GM12878 (cell line): ENCODE measurements around the gene FAM187B. TPM values are rescaled to one million over a fixed set of nuclear protein-coding genes. Genes with fewer than 3 reads are reported as not detected.

Source experiments
- ATAC-seq: fragments of 200-7000 bp; cut with Tn5 transposase; 3 replicates; pipeline ENCODE4 v1.9.1; 2020; ENCODE audit warnings: mild to moderate bottlenecking, moderate library complexity
- BruUV-seq: library from RNA; stranded (reverse); fragments of 400-500 nt; replicated peaks from 2 replicates; lab custom pipeline; 2021; lab: Mats Ljungman, UMichigan
- CTCF ChIA-PET: fragments of 300-600 bp; sonication (Branson Sonifier 250); formaldehyde crosslinking; extraction: SDS; loops from one replicate; lab custom pipeline; 2021; ENCODE audit warnings: inconsistent platforms; lab: Yijun Ruan, JAX
- POLR2A ChIA-PET: fragments of 350-600 bp; formaldehyde crosslinking; extraction: SDS; loops from one replicate; lab custom pipeline; 2021; ENCODE audit warnings: inconsistent platforms; lab: Charles Lee
- RAD21 ChIA-PET: fragments of 300-600 bp; sonication (Branson Sonifier 250); formaldehyde crosslinking; loops from one replicate; lab custom pipeline; 2023; ENCODE audit warnings: antibody characterized with exemption; ENCODE audit not compliant: unreplicated experiment; lab: Charles Lee
- SMC1A ChIA-PET: fragments of 300-600 bp; sonication (Branson Sonifier 250); formaldehyde crosslinking; loops from one replicate; lab custom pipeline; 2023; ENCODE audit not compliant: unreplicated experiment, uncharacterized antibody; lab: Charles Lee
- DNase-seq: peaks from one replicate; pipeline ENCODE4 v3.0.0-alpha.2; 2011; ENCODE audit warnings: low read depth, low spot score
- FAIRE-seq: peaks from 3 replicates; lab custom pipeline; 2011; peaks lifted over from hg19 to GRCh38; lab: Jason Lieb, UNC
- H2AFZ ChIP-seq: 2 replicates; pipeline ENCODE4 v1.6.0; 2011; ENCODE audit warnings: low read depth, low read length, control low read depth; ENCODE audit not compliant: control insufficient read depth
- H3K27ac ChIP-seq: 2 replicates; pipeline ENCODE4 v1.5.1; 2011; ENCODE audit warnings: control low read depth; ENCODE audit not compliant: control insufficient read depth, insufficient read depth
- H3K27me3 ChIP-seq, 2 experiments: replicated peaks in 1 of 2; 2 replicates each; pipeline versions ENCODE4 v1.6.0 to v1.6.1; 2011; ENCODE audit warnings: low read length in 1 of 2; ENCODE audit not compliant: control insufficient read depth in 2 of 2, insufficient read depth in 2 of 2
- H3K36me3 ChIP-seq, 2 experiments: 2 replicates each; pipeline ENCODE4 v1.5.1; 2011; ENCODE audit warnings: low read length in 1 of 2; ENCODE audit not compliant: control insufficient read depth in 2 of 2, insufficient read depth in 2 of 2
- H3K4me1 ChIP-seq: 2 replicates; pipeline ENCODE4 v1.6.1; 2011; ENCODE audit warnings: mild to moderate bottlenecking, low read length, moderate library complexity, mixed read lengths; ENCODE audit not compliant: control insufficient read depth, insufficient read depth
- H3K4me2 ChIP-seq: 2 replicates; pipeline ENCODE4 v1.6.0; 2011; ENCODE audit warnings: control low read depth; ENCODE audit not compliant: control insufficient read depth, insufficient read depth
- H3K4me3 ChIP-seq: fragments of 200-600 bp; sonication (generic); 2 replicates; pipeline ENCODE4 v1.5.1; 2016
- H3K79me2 ChIP-seq: 2 replicates; pipeline ENCODE4 v1.6.0; 2011; ENCODE audit warnings: low read length; ENCODE audit not compliant: control insufficient read depth, insufficient read depth
- H3K9ac ChIP-seq: 2 replicates; pipeline ENCODE4 v1.8.0; 2011; ENCODE audit warnings: low read length, control low read depth, mixed read lengths; ENCODE audit not compliant: control insufficient read depth, insufficient read depth
- H3K9me3 ChIP-seq: replicated peaks from 3 replicates; pipeline ENCODE4 v1.5.1; 2011; ENCODE audit warnings: mild to moderate bottlenecking, low read length; ENCODE audit not compliant: control insufficient read depth, insufficient read depth
- H4K20me1 ChIP-seq: 2 replicates; pipeline ENCODE4 v1.6.0; 2011; ENCODE audit not compliant: control insufficient read depth, insufficient read depth
- ASH2L ChIP-seq: fragments of 300-600, 200-600 bp; sonication (generic); IDR thresholded peaks from 2 replicates; pipeline ENCODE4 v1.6.1; 2017; ENCODE audit warnings: low read depth, mild to moderate bottlenecking, borderline replicate concordance
- BCL11A ChIP-seq: IDR thresholded peaks from 2 replicates; pipeline ENCODE4 v1.6.1; 2011; ENCODE audit warnings: low read depth, low read length
- CBFB ChIP-seq: IDR thresholded peaks from 2 replicates; pipeline ENCODE4 v1.6.1; 2016; ENCODE audit warnings: antibody characterized with exemption, low read depth
- ESRRA ChIP-seq: IDR thresholded peaks from 2 replicates; pipeline ENCODE4 v1.6.1; 2012; ENCODE audit warnings: mild to moderate bottlenecking, low read length, improper control_type of control experiment
- FOXK2 ChIP-seq: fragments of 450-650 bp; IDR thresholded peaks from 2 replicates; pipeline ENCODE4 v1.6.1; 2017; ENCODE audit warnings: mild to moderate bottlenecking, moderate library complexity
- HCFC1 ChIP-seq: fragments of 150-350 bp; IDR thresholded peaks from 2 replicates; pipeline ENCODE4 v1.6.1; 2014; ENCODE audit warnings: low read length
- HDGF ChIP-seq: fragments of 450-650 bp; IDR thresholded peaks from 2 replicates; pipeline ENCODE4 v1.6.1; 2016; ENCODE audit warnings: antibody characterized with exemption
- KDM1A ChIP-seq: fragments of 200-600 bp; sonication (generic); IDR thresholded peaks from 2 replicates; pipeline ENCODE4 v1.6.1; 2016; ENCODE audit warnings: borderline replicate concordance
- NFYA ChIP-seq: IDR thresholded peaks from 2 replicates; pipeline ENCODE4 v1.6.1; 2011; ENCODE audit warnings: low read depth, mild to moderate bottlenecking, low read length, improper control_type of control experiment, borderline replicate concordance
- NFYB ChIP-seq: IDR thresholded peaks from 2 replicates; pipeline ENCODE4 v1.6.1; 2011; ENCODE audit warnings: low read depth, mild to moderate bottlenecking, low read length, improper control_type of control experiment, moderate library complexity; ENCODE audit not compliant: insufficient read depth
- POU2F2 ChIP-seq: IDR thresholded peaks from 3 replicates; pipeline ENCODE4 v1.6.1; 2011; ENCODE audit warnings: low read depth, mild to moderate bottlenecking, low read length, borderline replicate concordance
- PRDM15 ChIP-seq: fragments of 450-650 bp; formaldehyde crosslinking; IDR thresholded peaks from 2 replicates; pipeline ENCODE4 v1.4.0; 2020; ENCODE audit warnings: mild to moderate bottlenecking, moderate library complexity
- RAD21 ChIP-seq: IDR thresholded peaks from 2 replicates; pipeline ENCODE4 v1.6.1; 2011; ENCODE audit warnings: mild to moderate bottlenecking, low read depth, low read length, moderate library complexity; ENCODE audit not compliant: insufficient read depth
- RAD51 ChIP-seq: fragments of 450-650 bp; IDR thresholded peaks from 2 replicates; pipeline ENCODE4 v1.6.1; 2016; ENCODE audit warnings: moderate library complexity, mild to moderate bottlenecking, inconsistent platforms
- SPI1 ChIP-seq: IDR thresholded peaks from 2 replicates; pipeline ENCODE4 v1.6.1; 2011; ENCODE audit warnings: low read depth, mild to moderate bottlenecking, low read length, moderate library complexity, borderline replicate concordance; ENCODE audit not compliant: insufficient read depth
- SREBF2 ChIP-seq: IDR thresholded peaks from 2 replicates; pipeline ENCODE4 v1.6.1; 2012; ENCODE audit warnings: mild to moderate bottlenecking, low read length
- SUPT20H ChIP-seq: IDR thresholded peaks from 2 replicates; pipeline ENCODE4 v1.6.1; 2011; ENCODE audit warnings: low read depth, mild to moderate bottlenecking, low read length, moderate library complexity, borderline replicate concordance; ENCODE audit not compliant: control insufficient read depth
- USF2 ChIP-seq: IDR thresholded peaks from 2 replicates; pipeline ENCODE4 v1.6.1; 2011; ENCODE audit warnings: low read depth, low read length, improper control_type of control experiment, borderline replicate concordance
- ZNF274 ChIP-seq: IDR thresholded peaks from one replicate; pipeline ENCODE4 v1.8.0; 2011; ENCODE audit not compliant: insufficient read length, insufficient read depth
- WGBS: methylation state at CpG from one replicate; pipeline ENCODE4 v1.1.6; 2016; ENCODE audit warnings: low lambda C conversion rate; ENCODE audit not compliant: insufficient replicate concordance, insufficient coverage; ENCODE audit errors: missing lambda C conversion rate; 5-methylcytosine and 5-hydroxymethylcytosine counted together
- in situ Hi-C: fragments of 300-500 bp; cut with MboI; formaldehyde crosslinking; loops from 9 replicates; pipeline ENCODE4 v1.14.3; 2018; ENCODE audit warnings: mixed read lengths
- intact Hi-C: fragments of 100-400 bp; cut with micrococcal nuclease; formaldehyde crosslinking; loops from one replicate; pipeline ENCODE4 v1.14.2; 2022; ENCODE audit not compliant: unreplicated experiment
- polyA plus RNA-seq, 11 experiments: library from polyadenylated mRNA; depleted of rRNA in 4 of 11; unstranded in 6 of 11; stranded (reverse) in 5 of 11; fragments of >200 nt; fragmentation: Nextera tagmentation in 4 of 11; fragmentation: Illumina TruSeq in 1 of 11; extraction: Ambion mirVana in 4 of 11; extraction: Trizol in 1 of 11; gene quantifications; 1 replicate in 1 of 11; 2 replicates in 10 of 11; pipeline versions ENCODE4 v1.2.1 to v1.2.3, GENCODE V29; 2011 to 2016; ENCODE audit warnings: inconsistent platforms in 2 of 11, missing spikeins in 2 of 11, low read depth in 1 of 11
- total RNA-seq, 4 experiments: library from RNA; depleted of rRNA in 3 of 4; stranded (reverse); fragments of >200 nt in 3 of 4; fragmentation: Illumina TruSeq in 1 of 4; extraction: Trizol in 1 of 4; gene quantifications; 2 replicates each; pipeline versions ENCODE4 v1.2.1 to v1.2.3, GENCODE V29; 2013 to 2021

Gene FAM187B
- total and polyA plus RNA-seq, 10 of the 15 experiments (the other 5 are each of a cell fraction or from before 2014, with no cell fraction given): 0.05 TPM; not detected in 9

- TF ChIP-seq PRDM15 (CRISPR knock-in tag) (no peak), RAD51 (no peak), POU2F2 (no peak), HCFC1 (no peak)
Observed at GRCh38 chr19:35273686-35274259, 45.2 kb upstream of the FAM187B start (continued).

GRCh38 chr19:35272954-35273649, 44.6 kb upstream of the FAM187B start:
- Histone ChIP-seq H4K20me1 (no peaks in the 10 kb centered on the region), H3K9ac (no peak overlapping the region), H3K9me3 (no peaks in the 10 kb centered on the region), H3K27me3 (no peaks in the 10 kb centered on the region), H3K4me1 (peaks cover 17% of the 10 kb centered on the region), H3K4me3 (no peak overlapping the region), H3K4me2 (no peak overlapping the region), H2AFZ (no peak overlapping the region), H3K36me3 (peaks cover 9 to 22% of the 10 kb centered on the region in 2 experiments), H3K27ac (no peak overlapping the region), H3K79me2 (peaks cover 16% of the 10 kb centered on the region)
- no peak for ATAC-seq
- BruUV-seq: no TSS peak
- ChIA-PET CTCF (interaction anchor here (0.8 to 2.9 kb wide), 3 partner anchors 131 to 222 kb away, joined by 3 to 9 read pairs (median 4); no protein-coding TSS in a partner anchor), POLR2A (interaction anchor here (0.7 to 1.4 kb wide), 3 partner anchors 28 to 57 kb away, joined by 3 to 6 read pairs (median 4); partner anchors contain the start of gene CD22), SMC1A (interaction anchor here (1.2 to 2.3 kb wide), 3 partner anchors 75 to 132 kb away, joined by 6 to 7 read pairs (median 7); partner anchors contain the start of gene FFAR1), RAD21 (interaction anchor here (1.2 to 1.4 kb wide), 2 partner anchors 61 to 74 kb away, joined by 5 read pairs; partner anchors contain the start of gene FFAR1)
- WGBS: 97% methylated on average over 8 of the region's 10 CpGs
- DNase-seq: no peak
- FAIRE-seq: no peak
- in situ Hi-C loops (loop anchor here (5.0 kb wide), 1 partner anchor 194 kb away; no protein-coding TSS in a partner anchor), intact Hi-C loops (no loop called here)
- TF ChIP-seq KDM1A: no peak
- TF ChIP-seq CBFB: no peak
- no peak for TF ChIP-seq FOXK2
- TF ChIP-seq NFYA: no peak
- TF ChIP-seq SPI1: no peak
- no peak for TF ChIP-seq SUPT20H
- no peak for TF ChIP-seq HDGF
- TF ChIP-seq ASH2L: no peak
- no peak for TF ChIP-seq ZNF274
- no peak for TF ChIP-seq BCL11A
- no peak for TF ChIP-seq ESRRA
- TF ChIP-seq RAD21: no peak
- no peak for TF ChIP-seq NFYB
- TF ChIP-seq SREBF2: no peak
- no peak for TF ChIP-seq USF2
